ENCODE measurements around the gene SLC23A2.

SLC23A2 gene

DNA sequence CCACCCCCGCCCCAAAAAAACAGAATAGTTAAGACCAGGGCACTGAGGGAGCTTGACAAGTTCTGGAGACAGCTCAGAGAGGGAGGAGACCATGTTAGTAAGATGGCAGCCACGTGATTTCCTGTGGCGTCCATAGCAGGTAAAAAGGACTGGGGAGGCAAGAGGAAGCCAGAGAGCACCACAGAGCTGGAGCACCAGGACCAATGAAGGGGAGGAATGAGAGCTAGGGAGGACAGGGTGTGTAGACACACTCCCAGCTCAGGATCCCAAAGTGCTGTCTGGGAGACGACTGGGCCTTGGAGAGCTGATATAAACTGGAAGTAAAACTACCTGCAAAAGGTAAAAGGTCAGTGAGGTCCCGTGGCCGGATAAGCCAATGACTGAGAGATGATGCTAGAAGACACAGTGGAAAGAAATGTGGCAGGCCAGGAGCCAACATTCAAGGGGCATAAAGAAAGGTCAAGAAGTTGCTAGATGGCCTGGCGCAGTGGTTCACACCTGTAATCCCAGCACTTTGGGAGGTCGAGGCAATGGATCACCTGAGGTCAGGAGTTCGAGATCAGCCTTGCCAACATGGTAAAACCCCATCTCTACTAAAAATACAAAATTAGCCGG is 39.0 kb downstream of the SLC23A2 start:
- peak in 5 of 6 experiments; percentile 2 to 54 (median 35) for DNase-seq

DNA sequence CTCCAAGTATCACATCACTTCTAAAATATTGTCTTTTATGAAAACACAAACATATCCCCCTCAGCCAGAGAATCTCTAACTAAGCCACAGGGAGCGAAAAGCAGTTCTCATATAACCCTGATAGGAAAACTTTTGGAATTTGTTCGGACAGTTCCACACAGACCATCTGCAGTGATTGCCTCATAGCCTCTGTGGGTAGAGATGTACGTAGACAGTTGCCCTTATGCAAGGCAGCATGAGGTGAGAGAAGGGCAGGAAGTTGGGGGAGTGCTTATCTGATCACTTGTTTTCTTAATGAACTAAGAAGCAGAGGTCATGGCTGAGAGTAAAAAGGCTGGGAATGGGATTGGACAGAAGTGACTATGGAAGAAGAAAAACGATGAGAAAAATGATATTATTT is 39.6 kb downstream of the SLC23A2 start:
- peak in 3 of 6 experiments; percentile 35 to 54 (median 36) for DNase-seq

DNA sequence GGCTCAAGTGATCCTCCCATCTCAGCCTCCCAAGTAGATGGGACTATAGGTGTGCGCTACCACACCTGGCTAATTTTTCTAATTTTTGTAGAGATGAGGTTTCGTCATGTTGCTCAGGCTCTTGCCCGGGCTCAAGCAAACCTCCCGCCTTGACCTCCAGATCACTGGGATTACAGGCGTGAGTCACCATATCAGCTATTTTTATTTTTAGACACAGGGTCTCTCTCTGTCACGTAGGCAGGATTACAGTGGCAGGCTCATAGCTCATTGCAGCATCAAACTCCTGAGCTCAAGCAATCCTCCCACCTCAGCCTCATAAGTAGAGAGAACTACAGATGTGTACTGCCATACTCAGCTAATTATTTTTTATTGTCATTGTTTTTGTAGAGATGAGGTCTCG is 41.7 kb downstream of the SLC23A2 start:
- no peak for DNase-seq

DNA sequence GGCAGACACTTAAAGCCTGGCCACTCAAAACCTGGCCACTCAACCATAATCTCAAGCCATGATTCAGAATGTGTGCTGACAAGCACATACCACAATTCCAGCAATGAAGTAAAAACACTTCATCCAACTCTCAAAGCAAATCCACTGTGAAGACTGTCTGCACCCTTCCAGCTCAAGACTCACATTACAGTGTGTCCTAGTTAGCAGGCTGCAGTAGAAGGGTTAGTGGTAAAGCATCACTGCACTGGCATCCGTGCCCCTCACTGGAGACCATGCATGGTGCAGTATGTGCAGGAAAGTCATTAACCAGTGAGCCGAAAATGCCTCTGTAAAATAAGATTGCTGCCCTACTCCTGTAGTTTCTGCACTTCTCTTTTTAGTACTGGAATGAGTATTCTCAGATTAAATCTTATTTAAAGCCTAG is 43.4 kb downstream of the SLC23A2 start:
- no peak for DNase-seq

DNA sequence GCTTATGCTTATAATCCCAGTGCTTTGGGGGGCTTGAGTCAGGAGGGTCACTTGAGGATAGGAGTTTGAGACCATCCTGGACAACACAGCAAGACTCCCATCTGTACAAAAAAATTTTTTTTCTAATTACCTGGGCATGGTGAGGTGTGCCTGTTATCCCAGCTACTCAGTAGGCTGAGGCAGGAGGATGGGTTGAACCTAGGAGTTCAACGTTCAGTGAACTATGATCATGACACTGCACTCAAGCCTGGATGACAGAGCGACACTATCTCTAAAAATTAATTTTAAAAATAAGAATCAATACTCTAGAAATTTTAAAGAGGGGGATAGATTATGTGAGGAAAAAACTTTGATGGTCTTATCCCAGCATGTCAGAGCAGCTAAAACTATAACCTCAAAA is 44.1 kb downstream of the SLC23A2 start:
- no peak for DNase-seq

DNA sequence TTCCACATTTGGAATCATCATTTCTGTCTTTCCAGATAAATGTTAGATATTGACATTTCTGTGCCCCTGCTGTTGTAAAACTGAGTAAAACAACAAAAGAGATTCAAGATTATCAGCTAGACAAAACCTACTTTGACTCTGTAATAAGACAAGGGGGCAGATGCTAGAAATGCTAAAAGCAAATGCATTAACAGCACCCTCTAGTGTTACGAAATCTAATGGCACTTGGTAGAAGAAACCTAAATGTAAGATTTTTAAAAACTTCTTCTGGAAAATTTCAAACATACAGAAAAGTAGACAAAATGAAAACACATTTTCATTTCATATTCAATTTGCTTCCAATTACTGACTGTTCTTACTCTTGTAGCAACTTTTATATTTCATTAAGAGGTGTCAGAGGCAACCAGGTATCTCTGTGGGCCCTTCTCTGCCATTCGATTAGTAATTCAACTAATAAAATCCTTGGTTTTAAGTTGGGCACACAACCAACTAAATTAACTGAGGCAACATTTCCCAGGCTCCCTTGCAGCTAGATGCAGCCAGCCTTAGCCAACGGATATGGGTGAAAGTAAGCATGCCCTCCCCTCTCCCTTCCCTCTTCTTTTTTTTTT is 45.0 kb downstream of the SLC23A2 start:
- DNase-seq: peak in 3 of 6 experiments; percentile 18 to 67 (median 53)

DNA sequence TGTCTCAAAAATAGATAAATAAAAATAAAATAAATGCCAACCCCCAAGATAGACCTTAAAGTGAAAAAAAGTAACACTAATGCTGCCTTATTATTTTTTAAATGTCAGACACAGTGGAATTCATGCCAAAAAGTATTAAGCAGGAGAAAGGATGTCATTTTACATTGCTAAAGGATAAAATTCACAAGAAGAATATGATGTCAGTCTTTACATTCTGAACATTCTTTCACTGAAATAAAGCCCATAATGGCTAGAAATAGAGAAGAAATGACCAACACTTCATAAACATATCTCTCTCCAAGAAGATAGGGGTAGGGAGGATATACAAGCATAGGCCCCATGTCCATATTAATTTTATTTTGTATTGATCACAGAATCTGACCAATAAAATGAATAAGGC is 47.4 kb downstream of the SLC23A2 start:
- DNase-seq: no peak

DNA sequence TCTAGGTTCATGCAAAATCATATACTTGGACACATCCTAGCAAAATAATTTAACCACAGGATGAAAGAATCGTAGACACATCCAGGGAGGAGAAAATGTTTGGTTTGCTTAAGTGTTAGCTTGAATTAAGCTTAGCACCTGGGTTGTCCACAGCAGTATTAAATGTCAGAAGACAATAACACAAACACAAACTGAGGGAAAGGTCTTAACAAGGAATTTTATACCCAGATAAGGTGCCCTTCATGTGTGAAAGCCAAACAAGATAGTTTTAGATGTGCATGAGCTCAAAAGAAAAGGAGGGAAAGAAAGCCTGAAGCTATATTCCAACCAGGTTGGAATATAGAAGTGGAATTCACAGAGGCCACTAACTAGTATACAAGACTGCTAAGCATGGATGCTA is 49.1 kb downstream of the SLC23A2 start:
- DNase-seq: no peak

DNA sequence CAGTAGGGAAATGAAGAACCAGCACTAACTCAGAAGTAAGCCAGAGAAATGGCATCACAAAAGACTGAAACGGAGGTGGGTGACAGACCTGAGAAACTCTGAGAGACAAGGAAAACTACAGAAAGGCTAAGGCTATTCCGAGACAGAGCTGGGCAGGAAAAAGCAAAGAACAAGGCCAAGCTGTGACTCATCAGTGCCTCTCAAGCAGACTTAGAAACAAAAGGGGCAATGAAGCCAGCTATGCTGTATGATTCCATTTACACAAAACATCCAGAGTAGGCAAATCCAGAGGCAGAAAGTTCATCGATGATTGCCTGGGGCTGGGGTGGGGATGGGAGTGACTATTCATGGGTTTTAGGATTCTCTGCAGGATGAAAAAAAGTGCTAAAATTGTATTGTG is 50.0 kb downstream of the SLC23A2 start:
- no peak for DNase-seq

DNA sequence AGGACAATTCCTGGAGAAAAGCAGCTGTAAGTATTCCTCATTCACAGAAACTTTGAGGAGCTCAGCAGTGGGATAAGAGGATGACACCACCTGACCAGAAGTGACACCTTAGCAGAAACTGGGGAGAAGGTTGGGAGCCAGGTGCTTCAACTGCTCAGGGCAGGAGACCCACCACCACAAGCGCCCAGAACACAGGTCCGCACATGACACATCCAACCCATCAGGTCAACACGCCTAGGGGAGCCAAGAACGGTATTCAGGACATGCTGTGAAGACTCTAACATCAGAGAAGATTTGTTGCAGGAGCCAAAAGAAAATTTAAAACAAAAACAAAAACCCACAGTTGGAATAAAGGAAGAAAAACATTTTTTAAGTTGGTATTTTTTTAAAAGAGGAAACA is 50.5 kb downstream of the SLC23A2 start:
- DNase-seq: no peak

DNA sequence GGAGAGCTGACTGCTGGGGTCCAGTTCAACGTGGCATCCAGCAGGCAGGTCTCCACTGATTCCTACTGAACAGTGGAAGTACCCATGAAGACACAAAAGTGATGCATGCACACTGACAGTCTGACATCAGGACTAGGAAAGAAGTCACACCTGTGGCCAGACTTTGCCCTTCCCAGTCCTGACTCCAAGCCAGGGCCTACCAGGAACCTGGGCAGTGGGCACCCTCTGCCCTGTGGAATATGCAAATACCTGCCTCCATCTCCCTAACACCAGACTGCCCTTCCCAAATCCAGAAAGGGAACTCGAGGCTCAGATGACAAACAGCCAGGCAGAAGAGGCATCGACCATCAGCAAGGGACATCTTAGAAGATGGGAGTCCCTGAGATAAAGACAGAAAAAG is 50.9 kb downstream of the SLC23A2 start:
- no peak for DNase-seq

DNA sequence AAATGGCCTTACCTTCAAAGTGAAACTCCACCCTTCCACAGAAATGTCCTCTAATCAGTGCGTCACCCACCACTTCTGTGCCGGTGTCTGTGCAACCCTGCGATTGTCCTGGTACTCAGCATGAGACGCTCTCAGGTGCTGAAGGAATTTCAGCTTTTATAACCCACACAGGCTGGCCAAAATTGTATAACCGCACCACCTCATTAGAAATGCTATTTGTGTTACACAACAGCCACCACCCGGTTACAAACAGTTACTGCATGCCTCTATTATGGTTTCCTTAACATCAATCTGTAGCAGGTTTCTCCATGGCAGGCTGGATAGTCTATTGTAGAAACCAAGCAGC is 51.5 kb downstream of the SLC23A2 start:
- no peak for DNase-seq

DNA sequence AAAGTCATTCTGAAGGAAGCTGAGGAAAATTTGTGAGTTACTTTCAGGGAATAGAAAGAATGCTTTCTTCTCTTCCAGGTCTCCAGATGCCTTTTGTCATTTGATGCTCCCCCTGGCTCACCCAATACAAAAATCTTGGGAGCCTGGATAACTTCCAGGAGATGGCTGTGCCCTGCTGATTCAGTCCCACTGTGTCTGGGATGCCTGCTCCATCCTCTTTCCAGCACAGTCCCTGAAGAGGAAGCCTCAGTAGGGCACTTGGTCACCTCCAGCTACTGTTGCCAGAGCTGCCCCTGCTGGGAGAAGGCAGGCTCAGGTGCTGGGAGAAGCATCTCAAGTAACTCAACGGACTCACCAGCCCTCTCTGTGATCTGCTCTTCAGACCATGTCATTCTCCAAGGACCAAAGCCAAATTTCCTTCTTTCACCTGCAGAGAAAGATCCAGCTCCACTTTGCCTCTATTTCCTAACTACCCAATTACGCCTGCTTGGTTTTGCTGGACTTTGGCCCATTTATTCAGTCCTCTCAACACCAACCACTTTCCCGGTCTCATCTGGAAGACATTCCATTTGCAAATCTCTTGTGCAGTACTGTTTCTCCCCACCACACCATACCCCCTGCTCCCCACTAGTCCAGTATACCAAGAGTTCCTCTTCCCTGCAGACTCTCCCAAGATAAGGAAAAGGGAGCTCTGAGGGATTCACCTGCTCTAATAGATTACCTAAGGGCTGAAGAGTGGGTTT is 53.3 kb downstream of the SLC23A2 start:
- DNase-seq: no peak

DNA sequence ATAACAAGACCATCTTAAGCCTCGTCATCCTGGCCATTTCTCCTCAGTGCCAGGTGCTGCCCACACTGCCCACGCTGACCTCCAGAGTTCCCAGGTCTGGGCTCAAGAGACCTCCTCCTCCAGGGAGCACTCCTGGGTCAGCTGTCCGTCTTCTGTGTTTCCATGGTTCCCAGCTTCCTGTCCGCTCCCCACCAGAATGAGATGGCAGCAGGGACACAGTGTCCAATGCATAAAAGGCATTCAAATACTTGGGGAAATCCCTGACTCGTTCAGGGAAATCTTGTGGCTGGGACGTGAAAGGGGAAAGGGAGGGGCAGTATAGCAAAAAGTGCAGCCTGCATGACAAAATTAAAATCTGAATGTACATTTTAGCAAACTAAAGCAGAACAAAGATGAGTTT is 54.3 kb downstream of the SLC23A2 start:
- no peak for DNase-seq

DNA sequence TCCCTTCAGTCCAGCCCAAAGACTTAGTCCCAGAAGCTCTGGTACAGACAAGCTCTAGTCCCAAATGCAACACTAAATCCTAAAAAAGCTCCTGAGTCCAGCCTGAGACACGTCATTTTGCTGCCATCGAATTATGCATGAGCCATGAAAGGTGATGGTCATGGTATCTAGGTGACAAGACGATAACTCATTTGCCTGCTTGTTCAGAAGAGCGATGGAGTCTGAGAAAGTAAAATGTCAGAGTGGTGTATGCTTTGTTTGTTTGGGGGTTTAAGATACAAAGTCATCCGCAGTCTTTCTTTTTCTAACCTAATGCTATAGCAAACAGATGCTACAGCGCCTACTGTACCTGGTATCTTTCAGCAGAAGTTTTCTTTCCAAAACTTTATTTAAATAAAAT is 54.7 kb downstream of the SLC23A2 start:
- no peak for DNase-seq

DNA sequence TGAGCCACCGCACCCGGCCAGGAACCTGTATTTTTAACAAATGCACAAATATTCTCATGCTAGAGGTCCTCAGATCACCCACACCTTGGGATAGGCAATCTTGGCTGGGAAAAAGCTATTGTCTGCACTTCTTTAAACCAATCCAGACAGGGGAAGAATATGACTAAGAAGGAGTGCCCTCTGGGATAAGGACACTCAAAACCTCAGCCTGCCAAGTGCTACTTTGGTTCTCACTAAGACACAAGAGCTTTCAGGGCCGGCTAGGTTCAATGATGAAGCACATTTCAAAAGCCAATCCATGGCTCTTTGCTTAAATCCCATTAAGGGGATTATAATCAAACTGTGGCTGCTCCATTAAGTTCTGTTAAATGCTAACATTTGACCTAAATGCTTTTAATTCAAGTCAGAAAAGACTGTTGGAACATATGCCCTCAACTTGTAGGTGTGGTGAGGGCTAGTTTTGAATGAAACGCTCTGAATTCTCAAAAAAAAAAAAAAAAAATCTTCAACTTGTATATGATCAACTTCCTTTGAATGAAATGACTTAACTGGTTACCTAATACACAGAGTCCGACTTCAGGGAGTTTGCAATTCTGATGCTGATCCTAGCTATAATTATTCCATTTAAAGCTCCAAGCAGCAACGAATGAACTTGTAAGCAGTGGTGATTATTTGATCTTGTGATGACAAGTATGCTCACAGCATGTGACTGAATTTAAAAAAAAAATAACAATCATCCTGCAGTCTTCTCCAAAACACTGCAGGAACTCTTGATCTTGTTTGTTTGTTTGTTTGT is 56.6 kb downstream of the SLC23A2 start:
- no peak for DNase-seq

DNA sequence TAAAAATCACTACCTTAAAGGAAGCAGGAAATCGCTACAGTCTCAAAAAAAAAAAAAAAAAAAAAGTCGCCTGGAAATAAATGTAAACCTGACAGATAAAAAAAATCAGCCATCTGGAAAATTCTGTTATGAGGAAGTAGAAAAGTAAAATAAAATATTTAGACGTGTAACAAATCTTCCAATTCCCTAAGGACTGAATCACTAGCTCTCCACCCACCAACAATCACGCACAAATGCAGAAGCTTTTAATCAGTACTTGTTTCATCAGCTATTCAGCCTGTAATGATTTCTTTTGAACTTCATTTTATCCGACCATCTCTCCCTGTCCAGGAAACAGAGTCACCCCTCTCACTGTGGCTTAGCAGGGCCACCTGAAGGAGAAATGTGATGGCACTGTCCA is 59.0 kb downstream of the SLC23A2 start:
- DNase-seq: no peak

DNA sequence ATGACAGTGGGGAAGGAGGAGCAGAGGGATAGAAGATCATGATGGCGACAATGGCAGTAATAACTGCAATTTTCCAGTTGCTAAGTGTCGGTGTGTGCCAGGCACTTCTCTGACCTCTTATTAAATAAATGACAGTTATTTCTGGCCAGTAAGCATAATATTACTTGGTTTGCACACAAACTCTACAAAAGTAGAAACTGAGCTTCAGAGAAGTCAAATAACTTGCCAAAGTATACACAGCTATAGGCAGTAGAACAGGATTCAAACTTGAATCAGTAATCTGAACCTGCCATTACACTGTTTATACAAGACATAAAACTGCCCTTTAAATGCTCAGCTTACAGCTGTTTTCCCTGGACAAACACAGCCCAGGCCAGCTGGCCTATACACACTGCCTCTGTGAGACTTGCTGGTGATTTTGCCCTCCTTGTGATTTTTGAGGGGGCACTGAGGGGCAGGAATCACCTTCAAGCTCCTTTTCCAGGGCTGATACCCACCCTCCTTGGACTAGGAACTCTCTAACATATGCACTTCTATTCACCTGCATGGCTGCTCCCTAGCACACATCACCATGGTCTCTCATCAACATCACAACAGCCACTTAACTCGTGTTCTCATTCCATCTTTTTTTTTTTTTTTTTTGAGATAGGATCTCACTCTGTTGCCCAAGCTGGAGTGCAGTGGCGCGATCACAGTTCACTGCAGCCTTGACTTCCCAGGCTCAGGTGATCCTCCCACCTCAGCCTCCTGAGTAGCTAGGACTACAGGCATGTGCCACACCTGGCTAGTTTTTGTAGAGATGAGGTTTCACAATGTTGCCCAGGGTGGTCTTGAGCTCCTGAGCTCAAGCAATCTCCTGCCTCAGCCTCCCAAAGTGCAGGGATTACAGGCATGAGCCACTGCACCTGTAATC is 63.6 kb downstream of the SLC23A2 start:
- no peak for DNase-seq

DNA sequence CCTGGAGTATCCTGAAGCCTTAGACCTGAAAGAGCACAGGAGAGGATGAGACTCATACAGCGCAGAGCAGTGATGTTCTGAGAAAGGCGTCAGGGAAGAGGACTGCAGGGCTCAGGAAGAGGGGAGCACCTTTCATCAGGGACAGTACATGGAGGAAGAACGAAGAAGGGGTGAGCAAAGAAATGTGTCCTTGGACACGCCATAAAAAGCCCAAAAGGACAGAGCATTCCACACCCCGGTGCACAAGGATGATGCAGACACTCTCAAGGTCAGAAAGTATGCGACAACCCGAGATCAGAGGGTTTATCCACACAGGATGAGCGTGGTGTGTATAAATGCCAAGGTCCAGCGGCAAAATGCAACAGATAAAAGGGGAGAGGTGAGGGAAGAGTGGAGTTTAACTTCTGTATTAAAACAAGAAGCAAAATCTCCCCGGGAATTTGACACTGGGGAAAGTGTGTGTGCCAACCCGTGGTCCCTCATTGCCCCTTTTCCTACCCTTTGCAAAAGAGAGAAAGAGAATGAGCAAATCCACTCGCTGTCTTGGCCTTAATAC is 64.4 kb downstream of the SLC23A2 start:
- no peak for DNase-seq

DNA sequence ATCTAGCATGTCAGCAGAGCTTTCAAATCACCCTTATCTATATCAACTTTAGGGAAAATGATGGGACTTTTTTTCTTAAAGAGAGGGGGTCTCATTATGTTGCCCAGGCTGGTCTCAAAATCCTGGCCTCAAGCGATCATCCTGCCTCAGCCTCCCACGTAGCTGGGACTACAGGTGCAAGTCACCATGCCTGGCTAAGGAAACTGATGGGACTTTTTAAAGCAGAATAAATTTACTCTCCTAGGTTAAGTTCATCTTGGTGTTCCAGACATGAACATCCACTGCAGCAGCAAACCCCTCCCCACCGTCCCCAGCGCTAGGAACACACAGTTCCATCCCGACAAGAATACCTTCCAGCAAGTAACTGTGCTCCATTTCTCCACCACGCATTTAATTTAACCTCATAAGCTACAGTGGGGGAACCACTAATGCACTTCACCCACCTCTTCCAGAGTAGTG is 64.9 kb downstream of the SLC23A2 start:
- no peak for DNase-seq

DNA sequence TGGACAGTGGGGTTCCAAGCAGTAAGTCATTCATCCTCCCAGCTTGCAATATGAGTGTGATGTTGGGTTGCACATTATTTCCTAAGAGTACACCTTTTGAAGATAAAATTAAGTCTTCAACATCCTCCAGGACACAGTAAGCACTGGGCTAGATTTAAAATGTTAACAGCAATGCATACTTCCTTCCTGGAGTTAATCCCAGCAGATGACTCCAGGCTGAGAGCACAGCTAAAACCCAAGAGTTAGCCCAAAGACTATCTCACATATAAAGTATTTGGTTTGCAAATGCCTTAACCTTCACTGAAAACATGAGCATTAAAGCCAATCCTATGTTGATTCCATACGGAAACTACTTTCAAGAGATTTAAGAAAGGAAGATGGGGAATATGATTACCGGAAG is 69.2 kb downstream of the SLC23A2 start:
- DNase-seq: no peak
